Glutamatergic neuron (in vitro differentiated cells): ENCODE measurements around the gene AHDC1. TPM values are rescaled to one million over a fixed set of nuclear protein-coding genes. Genes with fewer than 3 reads are reported as not detected.

Experiments used
- DNase-seq: peaks from one replicate; pipeline ENCODE4 v3.0.0; 2022
- H3K27ac Mint-ChIP-seq: one replicate; pipeline ENCODE4 v1.8.0; 2020; ENCODE audit warnings: mild to moderate bottlenecking, mixed read lengths, inconsistent platforms; ENCODE audit not compliant: unreplicated experiment
- H3K27me3 Mint-ChIP-seq: one replicate; pipeline ENCODE4 v1.8.0; 2020; ENCODE audit warnings: mild to moderate bottlenecking, moderate library complexity, mixed read lengths, inconsistent platforms; ENCODE audit not compliant: unreplicated experiment
- H3K36me3 Mint-ChIP-seq: one replicate; pipeline ENCODE4 v1.8.0; 2020; ENCODE audit warnings: mild to moderate bottlenecking, mixed read lengths, inconsistent platforms; ENCODE audit not compliant: unreplicated experiment
- H3K4me1 Mint-ChIP-seq: one replicate; pipeline ENCODE4 v1.8.0; 2020; ENCODE audit warnings: mild to moderate bottlenecking, low read depth, mixed read lengths, inconsistent platforms; ENCODE audit not compliant: unreplicated experiment
- H3K4me3 Mint-ChIP-seq: one replicate; pipeline ENCODE4 v1.8.0; 2020; ENCODE audit warnings: mild to moderate bottlenecking, mixed read lengths, inconsistent platforms; ENCODE audit not compliant: unreplicated experiment
- H3K9me3 Mint-ChIP-seq: one replicate; pipeline ENCODE4 v1.8.0; 2020; ENCODE audit warnings: mild to moderate bottlenecking, moderate library complexity, mixed read lengths, inconsistent platforms; ENCODE audit not compliant: unreplicated experiment
- total RNA-seq: library from RNA; stranded (reverse); fragmentation: NEBNext Ultra II Directional; extraction: Animal tissue kit (Norgen Biotek cat#: 25700); gene quantifications from one replicate; pipeline ENCODE4 v1.2.1, GENCODE V29; 2021; ENCODE audit not compliant: unreplicated experiment
- TF ChIP-seq, protein P1 (sequence below): fragments of 200-600 bp; sonication (generic); IDR thresholded peaks from one replicate; pipeline ENCODE4 v1.5.0; 2021; ENCODE audit not compliant: partially characterized antibody, unreplicated experiment

The AHDC1 gene
- total RNA-seq, 1 donor from 2014 or later: 131 TPM

DNA sequence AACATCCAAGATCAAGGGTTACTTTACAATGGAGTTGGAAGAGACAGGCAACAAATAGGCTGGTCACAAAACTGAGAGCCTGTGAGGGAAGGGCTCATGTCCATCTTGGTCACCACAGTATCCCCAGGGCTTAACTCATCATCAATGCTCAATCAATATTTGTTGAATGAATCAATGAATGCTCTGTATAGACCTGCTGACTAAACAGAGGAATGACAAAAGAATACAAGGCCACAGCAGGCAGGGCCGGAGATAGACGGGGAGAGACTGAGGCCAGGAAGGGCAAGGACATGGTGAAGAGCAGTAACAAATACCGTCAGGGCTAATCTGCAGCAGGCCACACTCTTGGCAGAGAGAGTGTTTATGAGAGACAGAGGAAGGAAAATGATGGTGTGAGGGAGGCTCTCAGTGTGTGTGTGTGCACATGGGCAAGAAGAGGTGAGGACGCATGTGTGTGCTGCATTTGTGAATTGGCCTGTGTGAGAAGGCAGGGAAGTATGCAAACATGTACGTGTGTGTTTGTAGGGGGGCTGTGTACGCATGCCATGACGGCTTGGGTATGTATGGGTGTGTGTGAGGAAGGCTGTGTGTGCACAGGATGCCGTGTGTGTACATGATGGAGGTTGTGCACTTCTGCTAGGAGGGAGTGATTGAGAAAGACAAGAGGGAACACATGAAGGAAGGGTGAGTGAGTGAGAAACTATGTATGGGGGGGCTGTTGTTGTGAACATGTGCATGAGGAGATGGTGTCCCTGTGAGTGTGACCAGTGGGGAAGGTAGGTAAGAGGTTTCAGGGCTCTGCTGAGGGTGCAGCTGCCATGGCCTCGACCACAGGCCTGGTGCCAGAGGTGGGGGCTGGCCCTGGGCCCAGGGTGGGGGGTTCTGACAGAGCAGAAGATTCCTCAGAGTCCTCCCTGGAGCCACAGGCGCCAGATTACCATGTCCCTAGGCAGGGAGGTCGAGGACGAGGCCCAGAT is 15.4 kb downstream of the AHDC1 start:
- Mint-ChIP-seq H3K4me1 (peaks cover 25% of the 10 kb centered on the region), H3K9me3 (peaks cover 3% of the 10 kb centered on the region), H3K27ac (no peak overlapping the region), H3K27me3 (peaks cover 6% of the 10 kb centered on the region), H3K4me3 (no peak overlapping the region), H3K36me3 (peaks cover 2% of the 10 kb centered on the region)
- TF ChIP-seq, protein P1, sequence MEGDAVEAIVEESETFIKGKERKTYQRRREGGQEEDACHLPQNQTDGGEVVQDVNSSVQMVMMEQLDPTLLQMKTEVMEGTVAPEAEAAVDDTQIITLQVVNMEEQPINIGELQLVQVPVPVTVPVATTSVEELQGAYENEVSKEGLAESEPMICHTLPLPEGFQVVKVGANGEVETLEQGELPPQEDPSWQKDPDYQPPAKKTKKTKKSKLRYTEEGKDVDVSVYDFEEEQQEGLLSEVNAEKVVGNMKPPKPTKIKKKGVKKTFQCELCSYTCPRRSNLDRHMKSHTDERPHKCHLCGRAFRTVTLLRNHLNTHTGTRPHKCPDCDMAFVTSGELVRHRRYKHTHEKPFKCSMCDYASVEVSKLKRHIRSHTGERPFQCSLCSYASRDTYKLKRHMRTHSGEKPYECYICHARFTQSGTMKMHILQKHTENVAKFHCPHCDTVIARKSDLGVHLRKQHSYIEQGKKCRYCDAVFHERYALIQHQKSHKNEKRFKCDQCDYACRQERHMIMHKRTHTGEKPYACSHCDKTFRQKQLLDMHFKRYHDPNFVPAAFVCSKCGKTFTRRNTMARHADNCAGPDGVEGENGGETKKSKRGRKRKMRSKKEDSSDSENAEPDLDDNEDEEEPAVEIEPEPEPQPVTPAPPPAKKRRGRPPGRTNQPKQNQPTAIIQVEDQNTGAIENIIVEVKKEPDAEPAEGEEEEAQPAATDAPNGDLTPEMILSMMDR: no peak
- DNase-seq: no peak

DNA sequence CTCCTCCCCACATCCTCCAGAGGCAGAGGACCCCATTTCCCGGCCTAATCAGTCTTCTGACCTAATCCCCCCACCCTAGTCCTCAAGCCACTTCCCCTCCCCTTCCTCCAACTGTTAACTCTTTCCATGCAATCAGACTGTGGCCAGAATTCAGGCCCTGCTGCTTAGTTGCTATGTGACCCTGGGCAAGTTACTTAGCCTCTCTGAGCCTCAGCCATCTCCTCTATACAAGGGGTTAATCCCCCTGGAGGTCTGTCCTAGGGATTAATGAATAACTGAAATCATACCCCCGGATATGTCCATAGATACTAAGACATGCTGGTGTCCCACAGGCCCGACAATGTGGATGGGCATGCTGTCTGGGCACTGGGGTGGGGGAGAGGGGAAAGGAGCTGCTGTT is 18.3 kb downstream of the AHDC1 start:
- TF ChIP-seq, protein P1: no peak
- DNase-seq: no peak
- Mint-ChIP-seq H3K27ac (no peak overlapping the region), H3K9me3 (peaks cover 11% of the 10 kb centered on the region), H3K36me3 (peaks cover 7% of the 10 kb centered on the region), H3K4me1 (peaks cover 29% of the 10 kb centered on the region), H3K4me3 (no peak overlapping the region), H3K27me3 (peaks cover 13% of the 10 kb centered on the region)

DNA sequence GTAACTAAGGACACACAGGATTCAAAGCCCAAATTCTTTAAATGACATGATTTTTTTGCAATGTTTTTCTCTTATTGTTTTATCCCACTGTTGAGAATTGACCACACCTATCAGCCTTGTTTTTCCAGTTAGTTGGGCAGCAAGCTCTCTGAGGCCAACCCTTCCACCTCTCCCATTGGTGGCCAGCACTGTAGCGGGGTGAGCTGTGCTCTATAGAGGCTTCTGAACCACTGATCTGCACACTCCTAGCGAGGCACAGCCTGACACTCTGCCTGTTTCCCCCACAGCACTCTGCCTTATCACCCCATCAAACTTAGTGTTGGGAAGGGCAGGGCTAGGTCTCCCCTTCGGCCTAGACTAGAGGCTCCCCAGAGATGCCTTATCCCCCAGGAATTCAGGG is 19.5 kb downstream of the AHDC1 start:
- Mint-ChIP-seq H3K36me3 (peaks cover 7% of the 10 kb centered on the region), H3K27ac (no peak overlapping the region), H3K4me1 (peaks cover 30% of the 10 kb centered on the region), H3K9me3 (peaks cover 13% of the 10 kb centered on the region), H3K27me3 (peaks cover 17% of the 10 kb centered on the region), H3K4me3 (no peak overlapping the region)
- TF ChIP-seq, protein P1: no peak
- no peak for DNase-seq

DNA sequence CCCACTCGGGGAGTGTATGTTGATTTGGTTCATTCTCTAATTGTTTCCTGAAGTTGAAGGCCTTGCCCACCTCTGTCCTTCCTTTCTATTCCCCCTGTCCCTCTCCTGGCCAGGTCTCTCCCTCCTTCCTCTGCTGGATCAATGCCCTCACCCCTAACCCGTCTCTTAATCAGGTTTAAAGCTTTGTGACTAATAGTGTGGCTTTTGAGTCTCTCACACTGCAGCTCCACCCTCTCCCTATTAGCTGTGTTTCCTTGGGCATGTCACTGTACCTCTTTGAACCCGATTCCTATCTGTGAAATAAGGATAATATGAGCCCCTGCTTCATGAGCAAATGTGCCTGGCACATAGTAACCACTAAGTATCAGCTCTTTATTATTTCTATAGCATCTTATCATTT is 20.5 kb downstream of the AHDC1 start:
- Mint-ChIP-seq H3K4me1 (peaks cover 32% of the 10 kb centered on the region), H3K9me3 (peaks cover 13% of the 10 kb centered on the region), H3K36me3 (peaks cover 7% of the 10 kb centered on the region), H3K27ac (peak overlapping the region; percentile 21), H3K27me3 (peaks cover 17% of the 10 kb centered on the region), H3K4me3 (no peak overlapping the region)
- no peak for DNase-seq
- TF ChIP-seq, protein P1: no peak

DNA sequence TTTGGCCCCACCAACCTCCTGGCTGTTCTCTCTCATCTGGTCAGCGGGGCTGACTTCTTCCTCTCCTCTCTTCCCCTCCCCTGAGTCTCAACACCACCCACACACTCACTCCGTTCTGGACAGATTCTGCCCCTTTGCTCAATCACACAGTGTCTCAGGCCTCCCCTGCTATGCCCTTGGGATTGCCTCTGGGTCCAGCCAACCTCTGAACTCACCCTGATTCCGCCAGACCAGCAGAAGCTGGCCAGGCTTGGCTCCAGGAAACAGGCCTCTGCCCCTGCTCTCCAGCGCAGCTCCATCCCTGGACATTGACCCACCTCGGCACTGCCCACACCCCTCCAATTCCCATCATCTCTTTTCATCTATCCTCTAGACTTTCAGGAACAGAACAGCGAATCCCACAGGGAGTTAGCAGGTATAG is 22.1 kb downstream of the AHDC1 start:
- peak overlapping the region; percentile 9 for H3K4me3 Mint-ChIP-seq
- peaks cover 13% of the 10 kb centered on the region for H3K9me3 Mint-ChIP-seq
- peak overlapping the region; percentile 3 for H3K27ac Mint-ChIP-seq
- no peak for DNase-seq
- TF ChIP-seq, protein P1: no peak
- peaks cover 40% of the 10 kb centered on the region for H3K4me1 Mint-ChIP-seq
- H3K27me3 Mint-ChIP-seq: peaks cover 15% of the 10 kb centered on the region
- H3K36me3 Mint-ChIP-seq: peaks cover 7% of the 10 kb centered on the region
